ENCODE results near the gene CDC42BPB.

The CDC42BPB gene

GRCh38 chr14:102911991-102912761, 145.2 kb downstream of the CDC42BPB start:
- no peak for DNase-seq (ENCODE audit: low read depth)

GRCh38 chr14:102911541-102911951, 145.8 kb downstream of the CDC42BPB start:
- DNase-seq (ENCODE audit: low read depth), result no peak

- no peak for DNase-seq (ENCODE audit: low read depth)
Observed at GRCh38 chr14:102910442-102910841, 146.9 kb downstream of the CDC42BPB start.

- DNase-seq (ENCODE audit: low read depth), result no peak
Observed at GRCh38 chr14:102909911-102910310, 147.4 kb downstream of the CDC42BPB start.

GRCh38 chr14:102909462-102909861, 147.9 kb downstream of the CDC42BPB start:
- no peak for DNase-seq (ENCODE audit: low read depth)

GRCh38 chr14:102908766-102909455, 148.4 kb downstream of the CDC42BPB start:
- DNase-seq (ENCODE audit: low read depth), result no peak

GRCh38 chr14:102907980-102908730, 149.2 kb downstream of the CDC42BPB start:
- DNase-seq (ENCODE audit: low read depth), result no peak

- no peak for DNase-seq (ENCODE audit: low read depth)
Observed at GRCh38 chr14:102907303-102907844, 150.0 kb downstream of the CDC42BPB start.

GRCh38 chr14:102906616-102907302, 150.6 kb downstream of the CDC42BPB start:
- no peak for DNase-seq (ENCODE audit: low read depth)

- DNase-seq (ENCODE audit: low read depth), result no peak
Observed at GRCh38 chr14:102905116-102906108, 151.9 kb downstream of the CDC42BPB start.

GRCh38 chr14:102903889-102904512, 153.3 kb downstream of the CDC42BPB start:
- DNase-seq (ENCODE audit: low read depth), result no peak

- DNase-seq (ENCODE audit: low read depth), result no peak
Observed at GRCh38 chr14:102903248-102903888, 154.0 kb downstream of the CDC42BPB start.

- DNase-seq (ENCODE audit: low read depth), result no peak
Observed at GRCh38 chr14:102902523-102903247, 154.7 kb downstream of the CDC42BPB start.

- DNase-seq (ENCODE audit: low read depth), result no peak
Observed at GRCh38 chr14:102902086-102902485, 155.3 kb downstream of the CDC42BPB start.

- no peak for DNase-seq (ENCODE audit: low read depth)
Observed at GRCh38 chr14:102901633-102902032, 155.7 kb downstream of the CDC42BPB start.

GRCh38 chr14:102900631-102901571, 156.4 kb downstream of the CDC42BPB start:
- DNase-seq (ENCODE audit: low read depth), result no peak

- DNase-seq (ENCODE audit: low read depth), result no peak
Observed at GRCh38 chr14:102899516-102899900, 157.8 kb downstream of the CDC42BPB start.

Data from activated gamma-delta T cell treated with anti-CD3 and anti-CD28 coated beads, Interleukin-2, amount 50 U/mL, for 16 hours (primary cell).